Hematopoietic multipotent progenitor cell treated with erythropoietin and hydrocortisone succinate and interleukin-3 and kit ligand, for 4 days (in vitro differentiated cells): ENCODE measurements around the gene RND3.
A peak's percentile ranks its signal among the peaks of the same experiment; 100 is the strongest.

ENCODE experiments used
- DNase-seq: peaks from one replicate; pipeline ENCODE4 v3.0.0-alpha.2; 2015

Gene RND3, protein sequence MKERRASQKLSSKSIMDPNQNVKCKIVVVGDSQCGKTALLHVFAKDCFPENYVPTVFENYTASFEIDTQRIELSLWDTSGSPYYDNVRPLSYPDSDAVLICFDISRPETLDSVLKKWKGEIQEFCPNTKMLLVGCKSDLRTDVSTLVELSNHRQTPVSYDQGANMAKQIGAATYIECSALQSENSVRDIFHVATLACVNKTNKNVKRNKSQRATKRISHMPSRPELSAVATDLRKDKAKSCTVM

GRCh38 chr2:150487537-150488429, at the start of gene RND3:
RND3 (minus strand) TSS chr2:150487667; CDS start chr2:150487417, 250 bp downstream.
- DNase-seq: peak; percentile 84

DNA sequence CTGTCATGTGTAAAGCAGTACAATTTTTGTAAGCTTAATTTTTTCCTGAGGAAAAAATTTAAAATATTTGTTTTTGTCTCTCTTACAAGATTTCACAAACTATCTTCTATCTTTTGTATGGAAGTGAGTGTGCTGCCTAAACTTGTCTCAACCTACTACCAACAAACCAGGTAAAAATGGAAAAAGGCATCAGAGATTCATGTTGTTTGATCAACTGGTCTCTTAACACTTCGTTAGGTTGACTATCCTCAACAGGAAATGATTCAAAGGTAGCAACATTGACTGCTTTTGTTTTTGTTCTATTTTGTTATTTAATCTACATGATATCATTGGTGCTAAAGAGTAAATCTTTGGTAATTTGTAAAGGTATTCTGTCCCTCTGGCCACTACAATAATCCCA, 47.7 kb upstream of the RND3 start:
- no peak for DNase-seq

DNA sequence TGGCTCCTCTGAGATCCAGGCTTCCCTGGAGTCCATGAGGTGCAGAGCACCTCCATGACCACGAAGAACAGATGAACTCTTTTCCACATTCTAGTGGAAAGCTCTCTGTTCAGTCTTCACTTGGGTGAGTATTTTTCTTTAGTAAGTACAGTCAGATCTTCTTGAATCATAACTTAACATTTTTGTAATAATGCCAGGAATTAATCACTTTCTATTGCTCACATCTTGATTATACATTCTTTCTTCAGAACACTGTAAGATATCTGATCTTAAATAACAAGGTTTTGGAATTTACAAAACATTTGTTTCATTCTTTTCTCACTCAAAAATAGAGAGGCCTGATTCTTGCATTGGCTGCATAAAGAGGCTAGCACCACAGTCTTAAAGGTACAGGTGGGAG, 45.4 kb upstream of the RND3 start:
- DNase-seq: no peak

- DNase-seq: no peak
These were observed 44.6 kb upstream of the RND3 start for GRCh38 chr2:150532020-150532419.

DNA sequence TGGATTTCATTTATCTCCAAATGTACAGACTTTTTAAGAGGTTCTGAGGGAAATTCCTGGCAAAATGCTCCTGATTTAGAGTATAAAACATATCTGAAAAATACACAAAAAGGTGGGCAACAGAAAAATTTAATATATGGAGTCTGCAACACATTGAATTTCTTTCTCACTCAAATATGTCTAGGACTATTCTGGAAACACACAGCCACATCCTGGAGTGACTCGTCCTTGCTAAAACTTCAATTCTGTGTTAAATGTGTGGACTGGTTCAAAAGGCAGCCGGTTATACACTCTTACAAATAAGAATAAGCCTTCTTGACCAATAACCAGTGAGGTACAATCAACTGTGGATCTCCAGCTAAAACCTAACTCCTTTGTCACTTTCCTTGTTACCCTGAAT, 44.1 kb upstream of the RND3 start:
- DNase-seq: no peak

- no peak for DNase-seq
These were observed 42.7 kb upstream of the RND3 start for GRCh38 chr2:150530168-150530567.

- DNase-seq: no peak
These were observed 41.7 kb upstream of the RND3 start for GRCh38 chr2:150528861-150529801.

- no peak for DNase-seq
These were observed 39.4 kb upstream of the RND3 start for GRCh38 chr2:150526827-150527226.

DNA sequence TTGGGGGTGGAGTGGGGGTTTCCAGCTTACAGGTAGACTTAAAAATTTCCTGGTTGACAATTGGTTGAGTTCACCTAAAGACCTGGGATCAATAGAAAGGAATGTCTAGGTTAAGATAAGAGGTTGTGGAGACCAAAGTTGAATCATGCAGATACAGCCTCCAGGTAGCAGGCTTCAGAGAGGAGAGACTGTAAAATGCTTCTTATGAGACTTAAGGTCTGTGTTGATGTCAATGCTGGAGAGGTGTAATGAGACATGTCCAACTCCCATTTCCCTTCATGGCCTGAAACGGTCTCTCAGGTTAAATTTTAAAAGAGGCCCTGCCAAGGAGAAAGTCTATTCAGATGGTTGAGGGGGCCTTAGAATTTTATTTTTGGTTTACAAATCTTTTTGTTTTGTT, 38.5 kb upstream of the RND3 start:
- DNase-seq: no peak

DNA sequence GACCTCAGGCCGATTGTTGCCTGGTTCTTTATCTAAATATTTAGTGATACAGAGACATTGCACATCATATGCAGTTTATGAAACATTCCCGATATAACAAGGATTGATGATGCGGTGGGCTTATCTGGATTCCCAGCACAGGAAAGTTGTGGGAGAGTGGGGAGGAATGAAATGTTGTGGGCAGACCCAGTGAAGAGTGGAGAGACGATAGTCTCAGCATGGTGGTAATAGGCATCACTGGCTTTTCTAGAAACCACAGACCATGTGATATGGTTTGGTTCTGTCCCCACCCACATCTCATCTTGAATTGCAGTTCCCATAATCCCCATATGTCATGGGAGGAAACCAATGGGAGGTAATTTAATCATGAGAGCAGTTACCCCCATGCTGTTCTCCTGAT, 34.8 kb upstream of the RND3 start:
- no peak for DNase-seq

GRCh38 chr2:150520887-150521664, 33.6 kb upstream of the RND3 start:
- no peak for DNase-seq

GRCh38 chr2:150520033-150520432, 32.6 kb upstream of the RND3 start:
- DNase-seq: no peak

DNA sequence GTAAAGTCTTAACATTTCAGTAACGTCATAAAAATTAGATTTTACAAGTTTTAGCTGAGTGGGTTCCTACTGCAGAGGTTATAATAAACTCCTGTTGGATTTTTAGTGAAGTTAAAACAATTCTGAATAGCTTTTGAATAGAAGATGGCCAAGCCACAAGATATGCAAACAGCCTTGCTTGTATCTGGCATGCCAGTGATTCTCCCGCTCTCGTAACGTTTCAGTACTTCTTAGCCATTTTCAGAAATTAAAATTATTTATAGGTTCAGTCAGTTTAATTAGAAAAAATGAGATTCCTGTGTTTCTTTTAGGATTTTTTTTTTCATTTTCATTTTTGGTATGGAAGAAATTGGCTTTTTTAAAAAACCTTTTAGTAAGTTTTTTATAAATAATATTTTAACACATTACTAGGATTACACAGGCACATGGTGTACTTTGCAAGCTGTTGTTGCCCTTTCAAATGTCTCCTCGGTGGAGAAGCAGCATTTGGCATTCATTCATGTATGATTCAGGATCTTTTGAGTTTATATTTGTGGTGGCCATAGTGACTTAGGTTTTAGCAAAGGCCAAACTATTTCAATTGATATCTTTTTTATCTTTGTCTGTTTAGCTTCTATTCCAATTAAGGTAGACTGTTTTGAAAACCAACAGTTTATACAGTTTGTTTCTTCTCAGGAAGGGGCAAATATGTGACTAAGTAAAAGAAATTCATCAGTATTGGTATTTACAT, 30.6 kb upstream of the RND3 start:
- no peak for DNase-seq

GRCh38 chr2:150513647-150514046, 26.2 kb upstream of the RND3 start:
- no peak for DNase-seq

GRCh38 chr2:150508497-150509137, 21.1 kb upstream of the RND3 start:
- DNase-seq: no peak

DNA sequence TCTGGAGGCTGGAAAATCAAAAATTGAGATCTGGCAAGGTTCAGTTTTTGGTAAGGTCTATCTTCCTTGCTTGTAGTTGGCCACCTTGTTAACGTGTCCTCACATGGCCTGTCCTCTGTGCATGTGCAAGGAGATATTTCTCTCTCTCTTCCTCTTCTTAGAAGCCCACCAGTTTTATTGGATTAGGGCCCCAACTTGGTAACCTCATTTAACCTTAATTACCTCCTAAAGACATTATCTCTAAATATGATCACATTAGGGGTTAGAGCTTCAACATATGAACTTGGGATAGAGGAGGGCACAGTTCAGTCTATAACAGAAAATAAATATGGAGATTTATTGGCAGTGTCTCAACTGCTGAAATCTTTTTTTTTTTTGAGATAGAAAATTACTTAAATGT, 19.6 kb upstream of the RND3 start:
- DNase-seq: no peak

DNA sequence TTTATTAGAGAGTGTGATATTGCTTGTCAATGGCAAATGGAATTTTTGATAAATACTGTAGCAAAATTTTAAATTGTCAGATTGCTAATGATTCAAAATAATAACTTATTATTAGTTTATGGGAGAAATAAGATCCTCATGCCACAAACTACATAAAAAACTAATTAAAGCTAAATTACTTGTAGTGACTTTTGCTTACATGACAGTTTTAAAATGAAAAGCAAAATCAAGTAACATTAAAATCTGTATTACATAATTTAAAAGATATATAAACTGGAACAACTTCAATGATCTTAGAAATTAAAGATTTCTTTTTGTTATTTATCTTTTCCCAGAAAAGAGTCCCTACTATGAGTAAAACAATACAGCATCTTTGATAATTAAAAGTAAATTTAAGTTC, 17.7 kb upstream of the RND3 start:
- no peak for DNase-seq

DNA sequence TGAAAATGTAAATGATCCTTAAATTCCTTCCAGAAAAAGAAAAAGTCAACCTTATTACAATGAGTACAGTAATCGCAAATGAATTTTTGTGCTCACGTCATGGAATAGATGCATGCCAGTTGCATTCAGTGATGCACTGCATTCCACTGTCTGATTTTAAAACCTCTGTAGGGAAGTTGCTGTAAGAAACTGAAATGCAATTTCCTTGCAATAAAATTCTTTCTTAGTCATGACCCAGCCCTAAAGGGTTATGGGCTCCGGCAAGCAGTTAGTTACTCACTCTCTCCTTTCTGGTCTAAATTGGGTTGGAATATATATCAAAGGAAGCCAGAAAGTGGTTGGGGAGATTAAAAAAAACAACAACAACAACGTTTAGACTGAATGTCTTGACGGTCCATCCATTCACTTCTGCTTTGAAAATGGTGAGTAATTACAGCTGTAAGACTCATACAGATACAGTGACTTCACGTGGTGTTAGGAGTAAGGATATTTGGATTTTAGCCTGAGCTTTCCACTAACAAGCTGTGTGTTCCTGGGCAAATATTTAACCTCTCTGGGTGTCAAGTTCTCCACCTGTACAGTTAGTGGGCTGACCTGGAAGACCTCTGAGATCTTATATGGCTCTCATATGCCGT, 8.6 kb upstream of the RND3 start:
- DNase-seq: no peak

DNA sequence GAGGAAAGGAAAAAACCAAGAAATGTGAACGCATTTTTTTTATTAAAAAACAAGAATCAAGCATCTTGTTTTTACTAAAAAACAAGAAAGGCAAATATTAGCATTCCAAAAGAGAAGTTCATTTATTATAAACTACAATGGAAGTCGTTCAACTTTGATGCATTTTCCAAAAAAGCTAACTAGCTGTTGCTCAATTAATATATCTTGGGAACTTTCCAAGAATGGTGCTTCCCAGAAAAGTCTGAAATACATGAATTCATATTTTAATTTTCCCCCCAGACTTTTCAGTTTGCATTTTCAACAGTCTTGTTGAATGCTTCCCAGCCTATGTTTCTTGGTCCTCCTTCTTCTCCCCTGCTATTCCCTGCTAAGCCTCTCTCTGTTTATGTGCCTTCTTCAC, 7.5 kb upstream of the RND3 start:
- no peak for DNase-seq

GRCh38 chr2:150494234-150494945, 6.9 kb upstream of the RND3 start:
- no peak for DNase-seq
